GM19328 (cell line): ENCODE results near the gene CALM3.
A peak's percentile ranks its signal among the peaks of the same experiment; 100 is the strongest.
"Not testable (repeated sequence)": the region's sequence is repeated elsewhere in the genome, so short reads cannot be mapped to it uniquely, and the experiment has no call there.

Source experiments
- ATAC-seq: cut with Tn5 transposase; IDR thresholded peaks from one replicate; pipeline ENCODE4 v1.9.1; 2021; ENCODE audit warnings: mild to moderate bottlenecking, moderate library complexity; ENCODE audit not compliant: unreplicated experiment

The CALM3 gene

GRCh38 chr19:46614114-46614722 is 13.1 kb downstream of the CALM3 start:
- ATAC-seq = no peak

DNA sequence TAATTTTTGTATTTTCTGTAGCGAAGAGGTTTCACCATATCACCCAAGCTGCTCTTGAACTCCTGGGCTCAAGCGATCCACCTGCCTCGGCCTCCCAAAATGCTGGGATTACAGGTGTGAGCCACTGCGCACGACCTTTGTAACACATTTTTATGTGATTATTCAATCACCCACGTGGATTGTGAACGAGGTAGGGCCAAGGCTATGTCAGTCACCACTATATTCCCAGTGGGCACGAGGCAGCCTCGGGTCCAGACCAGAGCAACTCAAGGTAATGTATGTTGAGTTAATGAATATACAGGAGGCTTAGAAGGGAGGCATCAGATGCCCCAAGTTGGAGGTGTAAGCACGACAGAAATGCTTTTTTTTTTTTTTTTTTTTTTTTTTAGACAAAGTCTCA is 14.8 kb downstream of the CALM3 start:
- ATAC-seq = no peak

- no peak for ATAC-seq
These were observed 15.6 kb downstream of the CALM3 start for GRCh38 chr19:46616631-46617322.

DNA sequence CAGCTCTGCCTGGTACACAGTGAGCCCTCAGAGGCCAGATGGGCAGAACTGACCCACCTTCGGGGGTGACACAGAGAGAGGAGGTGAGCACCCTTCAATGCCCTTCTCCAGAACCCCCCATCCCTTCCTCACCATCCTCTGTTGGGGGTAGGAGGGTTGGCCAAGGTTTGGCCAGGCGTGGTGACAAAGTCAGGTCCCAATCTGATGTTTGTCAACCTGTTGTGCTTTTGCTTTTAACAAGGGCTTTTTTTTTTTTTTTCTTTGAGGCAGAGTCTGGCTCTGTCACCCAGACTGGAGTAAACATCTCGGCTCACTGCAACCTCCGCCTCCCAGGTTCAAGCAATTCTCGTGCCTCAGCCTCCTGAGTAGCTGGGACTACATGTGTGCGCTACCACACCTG is 16.5 kb downstream of the CALM3 start:
- no peak for ATAC-seq

GRCh38 chr19:46618670-46619231 is 17.6 kb downstream of the CALM3 start:
- ATAC-seq = no peak

- ATAC-seq = no peak
These were observed 19.1 kb downstream of the CALM3 start for GRCh38 chr19:46620267-46620666.

DNA sequence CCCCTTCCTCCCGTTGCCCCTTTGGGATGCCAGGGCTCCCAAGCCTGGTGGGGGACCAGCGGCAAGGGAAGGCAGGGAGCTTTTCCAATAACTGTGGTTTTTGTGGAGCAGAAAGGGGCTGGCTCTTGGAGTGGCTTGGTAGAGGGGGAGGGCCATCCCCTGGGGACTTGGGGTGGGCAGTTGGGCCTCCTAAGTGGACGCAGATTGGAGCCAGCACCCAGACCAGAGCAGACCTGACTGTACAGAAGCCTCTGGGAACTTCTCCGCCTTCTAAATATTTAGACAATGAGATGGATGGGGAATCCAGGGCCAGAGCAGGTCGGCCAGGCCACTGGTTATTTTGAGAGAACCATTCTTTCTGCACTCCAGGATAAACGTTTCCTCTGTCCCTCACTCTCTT is 19.6 kb downstream of the CALM3 start:
- ATAC-seq = no peak

DNA sequence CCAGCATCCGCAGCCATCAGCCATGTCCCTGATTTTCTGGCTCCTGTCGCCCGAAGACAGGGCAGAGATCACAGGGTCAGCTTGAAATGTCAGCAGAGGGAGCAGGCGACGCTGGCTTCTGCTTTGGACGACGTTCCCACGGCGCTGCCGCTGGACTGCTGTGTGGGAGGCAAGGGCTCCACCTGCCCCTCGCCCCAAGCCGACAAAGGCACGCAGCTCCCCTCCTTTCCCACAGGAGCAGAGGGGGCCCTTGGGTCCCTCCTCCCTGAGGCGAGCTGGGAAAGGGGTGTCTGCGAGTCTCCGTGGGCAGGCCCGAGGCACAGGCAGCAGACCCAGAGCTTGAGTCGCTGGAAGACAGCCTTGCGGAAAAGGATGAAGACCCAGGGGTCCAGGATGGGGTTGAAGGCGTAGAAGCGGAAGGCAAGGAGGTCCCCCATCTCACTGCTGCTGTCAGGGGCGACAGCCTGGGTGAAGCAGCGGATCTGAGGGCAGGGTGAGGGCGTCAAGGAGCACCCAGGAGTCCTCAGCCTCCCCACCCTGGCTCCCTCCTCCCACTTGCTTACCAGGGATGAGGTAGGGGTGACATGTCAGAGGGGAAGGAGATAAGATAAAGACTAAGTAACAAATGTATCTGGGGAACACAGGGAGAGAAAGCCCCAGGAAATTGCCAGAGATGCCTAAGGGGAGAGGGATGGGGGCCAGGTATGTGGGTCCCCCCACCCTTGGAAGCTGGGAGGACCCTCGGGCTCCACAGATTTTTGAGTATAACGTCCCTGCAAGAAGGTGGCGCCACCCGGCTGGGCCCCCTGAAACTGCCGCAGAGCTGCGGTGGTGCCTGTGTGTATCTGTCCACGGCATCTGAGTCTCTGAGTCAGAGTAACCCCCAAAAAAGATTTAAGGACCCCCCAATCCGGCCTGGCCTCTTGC is 20.3 kb downstream of the CALM3 start:
- no peak for ATAC-seq

GRCh38 chr19:46622118-46622446 is 21.0 kb downstream of the CALM3 start:
- ATAC-seq = no peak

GRCh38 chr19:46623915-46624502 is 22.9 kb downstream of the CALM3 start:
- no peak for ATAC-seq

- no peak for ATAC-seq
These were observed 24.0 kb downstream of the CALM3 start, which contains the start of gene PTGIR for GRCh38 chr19:46624958-46625661. PTGIR (minus strand) TSS chr19:46625089; CDS start chr19:46624225, 864 bp downstream.

DNA sequence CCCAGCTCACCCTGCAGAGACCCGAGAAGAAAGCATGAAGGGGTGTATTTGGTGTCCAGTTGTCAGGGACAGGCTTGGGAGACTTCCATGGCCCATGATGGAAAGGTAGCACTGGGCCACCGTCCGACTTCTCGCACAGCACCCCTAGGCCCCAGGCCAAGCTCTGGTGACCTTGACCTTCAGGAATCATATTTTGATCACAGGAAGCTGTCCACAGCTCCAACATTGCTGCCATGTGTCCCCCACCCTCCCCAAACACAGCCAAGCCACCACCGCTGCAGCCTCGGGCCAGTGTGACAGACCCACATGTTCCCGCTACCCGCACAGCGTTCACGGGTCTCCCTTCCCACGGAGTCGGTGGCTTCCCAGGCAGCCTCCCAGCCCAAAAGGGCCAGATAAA is 24.6 kb downstream of the CALM3 start:
- ATAC-seq = no peak

GRCh38 chr19:46626446-46626845 is 25.3 kb downstream of the CALM3 start:
- no peak for ATAC-seq

- not testable (repeated sequence) for ATAC-seq
These were observed 27.8 kb downstream of the CALM3 start for GRCh38 chr19:46628970-46629369.

GRCh38 chr19:46629546-46630025 is 28.5 kb downstream of the CALM3 start:
- ATAC-seq = no peak

GRCh38 chr19:46630586-46631205 is 29.6 kb downstream of the CALM3 start:
- ATAC-seq = no peak

DNA sequence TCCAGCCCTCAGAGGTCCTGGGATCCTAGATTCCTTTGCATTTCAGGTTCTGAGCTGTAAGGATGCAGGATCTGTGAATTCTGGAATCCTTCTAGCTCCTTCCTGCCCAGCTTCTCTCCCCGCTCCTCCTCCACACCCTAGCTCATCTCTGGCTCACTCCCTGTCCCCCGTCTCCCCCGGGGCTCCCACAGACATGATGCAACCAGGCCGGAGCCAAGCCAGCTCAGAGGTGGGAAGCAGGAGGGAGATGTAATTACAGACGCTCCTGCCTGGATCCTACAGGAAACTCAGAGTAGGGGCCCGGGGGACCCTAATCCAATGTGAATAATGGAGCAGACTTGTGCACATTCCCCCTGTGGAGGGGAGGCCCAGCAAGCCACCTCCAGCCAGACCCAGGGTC is 30.4 kb downstream of the CALM3 start:
- no peak for ATAC-seq

DNA sequence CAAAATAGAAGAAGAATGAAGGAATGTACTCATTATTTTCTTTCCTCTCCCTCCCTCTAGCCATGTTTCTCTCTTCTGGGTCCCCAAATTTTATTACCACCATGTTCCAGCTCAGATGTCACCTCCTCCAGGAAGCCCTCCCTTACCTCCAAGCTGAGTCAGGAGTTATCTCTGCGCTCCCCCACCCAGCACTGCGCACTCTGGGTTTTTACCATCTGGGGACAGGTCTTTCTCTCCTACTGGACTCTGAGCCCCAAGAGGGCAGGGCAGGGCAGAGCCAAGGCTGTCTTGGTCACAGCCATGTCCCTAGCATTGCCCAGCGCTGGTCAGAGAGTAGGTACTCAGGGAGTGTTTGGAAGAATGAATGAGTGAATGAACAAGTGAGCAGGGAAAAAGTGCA is 32.0 kb downstream of the CALM3 start:
- ATAC-seq = no peak

DNA sequence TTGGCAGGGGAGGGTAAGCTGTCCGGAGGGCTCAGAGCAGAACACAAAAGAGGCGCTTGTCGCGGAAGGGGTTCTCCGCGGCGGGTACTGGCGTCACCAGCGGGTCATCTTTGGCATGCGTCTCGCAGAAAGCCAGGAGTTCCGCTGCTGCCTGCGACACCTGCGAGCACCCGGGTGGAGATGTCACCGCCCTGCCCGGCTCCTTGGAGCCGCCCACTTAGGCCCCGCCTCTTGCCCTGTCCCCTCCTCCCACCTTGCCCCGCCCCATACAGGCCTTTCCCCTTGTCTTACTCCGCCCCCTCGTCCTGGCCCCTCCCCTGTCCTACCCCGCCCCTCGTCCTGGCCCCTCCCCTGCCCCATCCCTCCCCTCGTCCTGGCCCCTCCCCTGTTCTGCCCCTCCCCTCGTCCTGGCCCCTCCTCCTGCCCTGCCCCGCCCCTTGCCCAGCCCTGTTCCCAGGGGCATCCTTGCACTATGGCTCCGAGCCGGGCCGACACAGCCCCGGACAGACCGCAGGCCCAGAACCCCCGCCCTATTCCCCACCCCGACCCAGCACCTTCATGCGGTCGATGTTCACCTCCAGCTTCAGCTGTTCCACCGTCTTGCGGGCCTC is 33.0 kb downstream of the CALM3 start:
- peak; percentile 64 for ATAC-seq
